GM19035 (cell line): ENCODE data around the gene AP1B1.

Experiments
- ATAC-seq: cut with Tn5 transposase; IDR thresholded peaks from one replicate; pipeline ENCODE4 v1.9.1; 2021; ENCODE audit not compliant: unreplicated experiment

The AP1B1 gene

DNA sequence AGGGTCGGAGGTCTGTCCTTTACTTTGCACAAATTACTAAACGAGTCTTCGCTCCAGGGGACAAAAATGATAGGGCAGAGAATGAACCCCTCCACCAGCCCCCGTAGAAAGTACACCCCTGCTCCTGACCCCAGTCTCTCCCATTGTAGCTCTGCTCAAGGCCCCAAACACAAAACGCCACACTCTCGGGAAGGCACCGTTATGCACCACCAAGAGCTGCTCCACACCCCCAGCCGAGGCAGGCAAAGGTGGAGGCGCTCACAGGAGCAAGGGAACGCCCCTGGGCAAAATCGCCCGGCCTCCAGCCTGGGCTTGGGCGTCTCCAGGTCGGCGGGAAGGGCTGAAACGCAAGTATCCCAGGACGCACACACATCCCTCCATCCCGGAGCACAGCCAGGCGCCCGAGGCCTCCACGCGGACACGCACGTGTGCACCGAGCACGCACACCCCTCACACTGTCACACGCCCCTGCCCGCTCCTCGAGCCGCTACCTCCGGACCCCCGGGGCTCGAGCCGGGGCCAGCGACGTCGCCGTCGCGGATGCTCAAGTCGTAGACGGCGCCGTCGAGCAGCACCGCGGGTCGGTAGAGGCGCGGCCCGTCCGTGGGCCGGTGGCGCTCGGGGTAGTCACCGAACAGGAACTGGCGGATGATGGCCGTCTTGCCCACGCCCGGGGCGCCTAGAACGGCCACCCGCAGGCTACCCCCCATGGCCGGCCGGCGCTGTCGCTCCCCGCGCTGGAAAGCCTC is 73.7 kb downstream of the AP1B1 start:
- no peak for ATAC-seq

DNA sequence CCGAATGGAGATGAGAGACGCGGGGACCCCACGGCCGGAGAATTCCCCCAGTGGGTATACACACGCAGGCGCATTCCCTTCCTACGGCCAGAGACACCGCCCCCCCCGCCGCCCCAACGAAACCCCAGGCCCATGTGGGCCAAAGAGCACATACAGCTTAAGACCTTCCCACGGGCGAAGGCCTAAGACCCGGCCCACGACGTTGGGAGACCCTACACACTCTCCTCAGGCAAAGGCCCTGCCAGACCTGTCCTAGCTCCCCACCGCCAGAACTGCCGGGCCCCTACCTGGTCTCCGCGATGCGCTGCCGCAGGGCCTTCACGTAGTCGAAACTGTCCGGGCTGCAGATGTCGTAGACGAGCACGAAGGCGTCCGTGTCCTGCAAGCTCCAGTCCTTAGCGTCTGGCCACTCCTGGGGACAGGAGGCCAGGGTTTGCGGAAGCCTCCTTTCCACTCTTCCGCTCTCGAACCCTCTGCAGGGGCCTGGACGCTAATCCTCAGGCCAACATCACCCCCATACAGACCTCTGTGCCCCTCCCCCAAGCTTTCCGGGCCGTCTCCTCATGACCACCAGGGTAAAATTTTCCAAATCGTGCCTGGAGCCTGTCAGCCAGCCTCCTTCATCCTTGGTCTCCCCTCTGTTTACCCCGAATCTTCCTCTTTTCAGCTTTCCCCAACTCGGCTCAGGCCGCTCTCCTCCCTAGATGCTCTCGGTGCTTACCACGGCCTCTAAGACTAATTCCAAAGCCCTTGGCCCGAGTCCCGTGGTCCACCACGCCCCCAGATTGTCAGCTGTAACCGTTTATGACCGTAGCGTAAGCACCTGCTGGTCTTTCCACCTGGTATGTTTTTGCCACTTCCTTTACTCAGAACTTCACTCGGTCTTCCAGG is 74.5 kb downstream of the AP1B1 start:
- ATAC-seq: no peak

DNA sequence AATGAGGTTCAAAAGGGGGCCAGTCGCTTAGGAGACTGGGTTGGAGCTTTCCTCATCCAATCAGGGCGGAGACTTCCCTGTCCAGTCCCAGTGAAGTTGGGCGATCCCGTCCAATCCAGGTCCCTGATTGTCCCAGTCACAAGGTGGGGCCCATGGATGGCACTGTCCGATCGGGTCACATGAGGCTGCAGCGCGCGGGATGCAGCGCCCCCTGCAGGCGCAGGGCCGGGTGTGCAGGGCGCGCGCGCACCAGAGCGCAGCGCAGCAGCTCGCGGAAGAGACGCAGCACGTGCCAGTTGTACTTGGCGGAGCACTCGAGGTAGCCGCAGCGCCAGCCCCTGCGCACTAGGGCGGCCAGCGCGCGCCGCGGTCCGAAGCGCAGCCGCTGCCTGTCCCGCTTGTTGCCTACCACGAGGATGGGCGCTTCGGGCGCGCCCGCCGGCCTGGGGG is 75.2 kb downstream of the AP1B1 start:
- no peak for ATAC-seq

- no peak for ATAC-seq
Observed at GRCh38 chr22:29312218-29313125, 75.9 kb downstream of the AP1B1 start.

DNA sequence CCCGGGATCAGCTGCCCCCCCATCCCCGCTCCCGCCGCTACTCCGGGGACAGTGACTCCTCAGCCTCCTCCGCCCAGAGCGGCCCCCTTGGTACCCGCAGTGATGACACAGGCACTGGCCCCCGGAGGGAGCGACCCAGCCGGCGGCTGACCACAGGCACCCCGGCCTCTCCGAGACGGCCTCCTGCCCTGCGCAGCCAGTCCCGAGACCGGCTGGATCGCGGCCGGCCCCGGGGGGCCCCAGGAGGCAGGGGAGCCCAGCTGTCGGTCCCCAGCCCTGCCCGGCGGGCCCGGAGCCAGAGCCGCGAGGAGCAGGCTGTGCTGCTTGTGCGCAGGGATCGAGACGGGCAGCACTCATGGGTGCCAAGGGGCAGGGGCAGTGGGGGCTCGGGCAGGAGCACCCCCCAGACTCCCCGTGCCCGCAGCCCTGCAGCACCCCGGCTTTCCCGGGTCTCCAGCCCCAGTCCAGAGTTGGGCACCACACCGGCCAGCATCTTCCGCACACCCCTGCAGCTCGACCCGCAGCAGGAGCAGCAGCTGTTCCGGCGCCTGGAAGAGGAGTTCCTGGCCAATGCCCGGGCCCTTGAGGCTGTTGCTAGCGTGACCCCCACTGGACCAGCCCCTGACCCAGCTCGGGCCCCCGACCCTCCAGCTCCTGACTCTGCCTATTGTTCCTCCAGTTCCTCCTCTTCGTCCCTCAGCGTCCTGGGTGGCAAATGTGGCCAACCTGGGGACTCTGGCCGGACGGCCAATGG is 76.7 kb downstream of the AP1B1 start:
- ATAC-seq: no peak

GRCh38 chr22:29310863-29311339 is 77.5 kb downstream of the AP1B1 start:
- ATAC-seq: no peak

GRCh38 chr22:29310065-29310862 is 78.1 kb downstream of the AP1B1 start:
- ATAC-seq: no peak

GRCh38 chr22:29309332-29310064 is 78.9 kb downstream of the AP1B1 start:
- ATAC-seq: no peak

GRCh38 chr22:29308791-29309262 is 79.5 kb downstream of the AP1B1 start:
- ATAC-seq: no peak

DNA sequence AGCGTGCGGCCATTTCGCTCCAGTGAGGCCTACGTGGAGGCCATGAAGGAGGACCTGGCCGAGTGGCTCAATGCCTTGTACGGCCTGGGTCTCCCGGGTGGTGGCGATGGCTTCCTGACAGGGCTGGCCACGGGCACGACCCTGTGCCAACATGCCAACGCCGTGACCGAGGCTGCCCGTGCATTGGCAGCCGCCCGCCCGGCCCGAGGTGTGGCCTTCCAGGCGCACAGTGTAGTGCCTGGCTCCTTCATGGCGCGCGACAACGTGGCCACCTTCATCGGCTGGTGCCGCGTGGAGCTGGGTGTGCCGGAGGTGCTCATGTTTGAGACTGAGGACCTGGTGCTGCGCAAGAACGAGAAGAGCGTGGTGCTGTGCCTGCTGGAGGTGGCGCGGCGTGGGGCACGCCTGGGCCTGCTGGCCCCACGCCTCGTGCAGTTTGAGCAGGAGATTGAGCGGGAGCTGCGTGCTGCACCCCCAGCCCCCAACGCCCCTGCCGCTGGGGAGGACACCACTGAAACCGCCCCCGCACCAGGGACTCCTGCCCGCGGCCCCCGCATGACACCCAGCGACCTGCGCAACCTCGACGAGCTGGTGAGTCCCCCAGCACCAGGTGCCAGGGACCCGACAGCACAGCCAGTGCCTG is 80.1 kb downstream of the AP1B1 start:
- no peak for ATAC-seq

DNA sequence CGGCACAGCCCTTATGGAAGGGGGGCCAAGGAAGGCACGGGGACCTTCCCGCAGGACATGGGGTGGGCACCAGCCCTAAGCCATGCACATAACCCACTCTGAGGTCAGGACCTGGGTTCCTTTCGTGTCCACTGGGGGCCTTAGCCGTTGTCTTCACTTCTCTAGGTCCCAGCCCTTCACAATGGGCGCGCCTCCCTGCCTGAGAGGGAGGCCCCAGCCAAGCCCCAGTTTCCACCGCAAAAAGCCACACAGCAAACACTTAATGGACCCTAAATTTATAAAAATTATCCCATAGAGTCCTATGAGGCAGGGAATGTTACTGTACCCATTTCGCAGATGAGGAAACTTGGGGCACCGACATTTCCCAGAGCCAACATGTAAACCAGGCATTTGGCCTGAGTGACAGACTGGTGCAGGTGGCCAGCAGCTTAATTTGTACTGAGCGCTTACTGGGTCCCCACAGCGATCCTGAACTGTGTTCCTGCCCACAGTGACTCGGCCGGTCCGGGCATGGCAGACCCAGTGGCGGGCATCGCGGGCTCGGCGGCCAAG is 80.7 kb downstream of the AP1B1 start:
- no peak for ATAC-seq

DNA sequence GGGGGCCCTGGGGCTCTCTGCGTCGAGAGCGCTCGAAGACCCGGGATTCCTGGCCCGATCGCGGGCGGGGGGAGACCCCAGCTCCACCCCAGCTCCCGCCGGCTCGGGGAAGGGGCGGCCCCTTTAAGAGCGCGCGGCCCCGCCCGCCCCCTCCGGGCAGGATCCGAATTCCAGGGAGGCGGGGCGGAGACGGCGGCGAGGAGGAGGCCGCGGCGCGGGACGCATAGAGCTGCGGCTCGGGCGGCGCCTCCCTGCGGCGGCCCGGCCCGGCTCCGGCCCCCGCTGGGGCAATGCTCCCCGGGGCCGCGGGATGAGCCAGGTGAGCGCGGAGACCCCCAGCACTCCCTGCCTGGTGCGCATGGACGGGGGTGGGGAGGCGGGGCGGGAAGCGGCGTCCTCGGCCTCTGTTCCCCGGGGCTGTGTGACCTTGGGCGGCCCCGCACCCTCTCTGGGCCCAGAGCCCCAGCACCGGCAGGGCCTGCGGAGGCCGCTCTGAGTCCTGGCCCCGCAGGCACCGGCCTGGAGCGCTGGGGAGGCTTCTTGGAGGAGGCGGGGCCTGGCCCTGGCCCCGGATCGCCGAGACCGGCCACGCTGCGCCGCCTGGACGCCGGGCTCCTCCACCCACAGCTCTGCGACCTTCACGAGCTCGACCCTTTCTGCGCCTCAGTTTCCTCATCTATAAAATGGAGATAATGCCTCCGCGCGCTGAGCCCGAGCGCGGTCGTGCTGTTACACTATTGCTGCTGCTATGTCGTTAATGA is 81.4 kb downstream of the AP1B1 start:
- no peak for ATAC-seq

- no peak for ATAC-seq
Observed at GRCh38 chr22:29306175-29306834, 82.1 kb downstream of the AP1B1 start, which contains the start of gene GAS2L1. TSS of gene GAS2L1 (plus strand) at chr22:29306650. CDS start at chr22:29308106, 1,456 bp downstream.

DNA sequence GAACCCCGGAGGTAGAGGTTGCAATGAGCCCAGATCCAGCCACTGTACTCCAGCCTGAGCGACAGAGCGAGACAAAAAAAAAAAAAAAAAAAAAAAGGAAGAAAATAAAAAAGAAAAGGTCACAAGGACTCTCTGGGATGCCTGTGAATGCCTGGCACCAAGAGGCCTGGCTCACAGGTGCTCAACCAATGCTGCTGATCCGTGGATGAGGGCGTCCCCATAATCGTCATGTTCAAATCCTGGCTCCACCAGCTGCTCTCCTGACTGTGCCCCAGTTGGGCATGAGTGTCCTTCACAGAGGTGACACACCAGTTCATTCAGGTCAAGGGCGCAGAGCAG is 82.6 kb downstream of the AP1B1 start:
- no peak for ATAC-seq

DNA sequence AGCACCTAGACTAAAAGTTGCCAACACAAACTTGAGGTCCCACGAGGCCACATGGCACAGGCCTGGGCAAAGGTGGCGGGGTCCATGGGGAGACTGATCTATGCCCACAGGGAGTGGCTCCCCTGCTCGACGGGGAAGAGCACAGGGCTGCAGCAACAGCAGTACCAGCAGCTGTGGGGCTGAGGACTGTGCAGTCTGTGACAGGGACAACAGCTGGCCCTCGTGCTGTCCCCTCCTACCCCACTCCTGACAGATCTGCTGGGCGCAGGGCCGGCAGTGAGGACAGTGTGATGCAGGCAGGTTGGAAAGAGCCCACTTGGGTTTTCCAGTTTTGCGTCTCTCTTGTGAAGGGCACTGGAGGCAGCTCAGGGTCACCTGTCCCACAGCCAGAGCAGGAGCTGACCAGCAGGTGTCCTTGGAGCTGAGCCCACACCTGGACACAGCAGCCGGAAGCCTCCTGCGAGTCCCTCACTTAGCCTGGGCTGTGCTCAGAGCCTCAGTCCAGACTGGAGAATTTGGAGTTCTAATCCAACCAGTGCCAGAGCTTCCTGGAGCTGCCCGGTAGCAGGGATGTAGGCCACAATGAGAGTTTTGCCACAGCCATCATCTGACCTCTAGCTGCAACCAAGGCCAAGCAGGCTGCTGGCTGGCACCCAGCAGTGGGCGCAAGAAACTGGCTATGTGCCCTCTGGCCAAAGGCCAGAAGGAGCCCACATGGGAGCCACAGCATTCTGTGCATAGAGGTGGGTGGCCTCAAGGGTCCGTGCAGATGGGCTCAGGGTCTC is 85.5 kb downstream of the AP1B1 start:
- ATAC-seq: no peak

- no peak for ATAC-seq
Observed at GRCh38 chr22:29302402-29302680, 86.0 kb downstream of the AP1B1 start.
